B cell (primary cell): Measurements from ENCODE around the gene ASAH2B. TPM values are rescaled to one million over a fixed set of nuclear protein-coding genes. Genes with fewer than 3 reads are reported as not detected.

Experiments used
- ATAC-seq: fragments of 200-7000 bp; cut with Tn5 transposase; one replicate; pipeline ENCODE4 v1.10.0; 2021; ENCODE audit warnings: low read depth, mild to moderate bottlenecking, moderate number of reproducible peaks, moderate library complexity
- CTCF ChIA-PET: fragments of 350-600 bp; sonication (Branson Sonifier 250); formaldehyde crosslinking; loops from one replicate; lab custom pipeline; 2021; ENCODE audit warnings: antibody characterized with exemption, inconsistent platforms; lab: Charles Lee
- POLR2A ChIA-PET: fragments of 350-600 bp; sonication (Branson Sonifier 250); formaldehyde crosslinking; loops from one replicate; lab custom pipeline; 2021; ENCODE audit warnings: antibody characterized with exemption; lab: Charles Lee
- DNase-seq: peaks from one replicate; pipeline ENCODE4 v3.0.0; 2013
- H2AFZ ChIP-seq: 2 replicates; pipeline ENCODE4 v1.6.1; 2012; ENCODE audit warnings: mild to moderate bottlenecking, low read depth, low read length; ENCODE audit not compliant: insufficient read depth, poor library complexity, severe bottlenecking
- H3K27ac ChIP-seq, 2 donors: 1 replicate in 1 of 2; 2 replicates in 1 of 2; pipeline ENCODE4 v1.5.1; 2012 to 2013; ENCODE audit warnings: low read length in 2 of 2, mild to moderate bottlenecking in 2 of 2, moderate library complexity in 1 of 2
- H3K27me3 ChIP-seq, 4 experiments: fragments of 200-600 bp in 1 of 4; sonication (generic) in 1 of 4; replicated peaks in 1 of 4; 1 replicate in 2 of 4; 2 replicates in 2 of 4; pipeline versions ENCODE4 v1.6.1 to v1.7.0; 2013 to 2016; ENCODE audit warnings: low read length in 3 of 4, mild to moderate bottlenecking in 2 of 4, mixed read lengths in 1 of 4, moderate library complexity in 1 of 4; ENCODE audit not compliant: insufficient read depth in 4 of 4, control insufficient read depth in 3 of 4; ENCODE audit errors: control extremely low read depth in 1 of 4
- H3K36me3 ChIP-seq, 2 experiments: replicated peaks in 1 of 2; 1 replicate in 1 of 2; 2 replicates in 1 of 2; pipeline versions ENCODE4 v1.6.1 to v1.7.1; 2013; ENCODE audit warnings: low read length in 1 of 2; ENCODE audit not compliant: insufficient read depth in 2 of 2, control insufficient read depth in 1 of 2; ENCODE audit errors: control extremely low read depth in 1 of 2, extremely low read depth in 1 of 2
- H3K4me1 ChIP-seq, 2 donors: fragments of 200-600 bp in 1 of 2; sonication (generic) in 1 of 2; 1 replicate in 1 of 2; 2 replicates in 1 of 2; pipeline versions ENCODE4 v1.5.1 to v1.6.1; 2013 to 2017; ENCODE audit warnings: low read length in 2 of 2; ENCODE audit not compliant: control insufficient read depth in 2 of 2, insufficient read depth in 2 of 2
- H3K4me2 ChIP-seq: replicated peaks from 2 replicates; pipeline ENCODE3; 2012; ENCODE audit warnings: mild to moderate bottlenecking, low read depth, low read length; ENCODE audit not compliant: poor library complexity, severe bottlenecking
- H3K4me3 ChIP-seq, 5 experiments: fragments of 200-600 bp in 1 of 5; sonication (generic) in 1 of 5; 1 replicate in 3 of 5; 2 replicates in 2 of 5; pipeline versions ENCODE4 v1.5.1 to v1.7.0; 2011 to 2016; ENCODE audit warnings: low read length in 4 of 5, mild to moderate bottlenecking in 4 of 5, low read depth in 2 of 5, control low read depth in 1 of 5, moderate library complexity in 1 of 5; ENCODE audit not compliant: insufficient read depth in 1 of 5; ENCODE audit errors: control extremely low read depth in 1 of 5, extremely low read depth in 1 of 5
- H3K79me2 ChIP-seq: fragments of 200-600 bp; sonication (generic); one replicate; pipeline ENCODE4 v1.6.0; 2016; ENCODE audit warnings: low read length; ENCODE audit not compliant: control insufficient read depth, insufficient read depth
- H3K9ac ChIP-seq: fragments of 200-600 bp; sonication (generic); 2 replicates; pipeline ENCODE4 v1.6.1; 2017; ENCODE audit warnings: mild to moderate bottlenecking, low read length, moderate library complexity
- H3K9me3 ChIP-seq, 3 donors: one replicate each; pipeline versions ENCODE4 v1.6.1 to v1.7.1; 2013; ENCODE audit warnings: low read length in 2 of 3; ENCODE audit not compliant: control insufficient read depth in 2 of 3, insufficient read depth in 1 of 3; ENCODE audit errors: control extremely low read depth in 1 of 3
- H4K20me1 ChIP-seq: 2 replicates; pipeline ENCODE4 v1.6.0; 2012; ENCODE audit warnings: mild to moderate bottlenecking, low read length; ENCODE audit not compliant: insufficient read depth, control insufficient read depth, poor library complexity, severe bottlenecking
- H3K27ac Mint-ChIP-seq: one replicate; pipeline ENCODE4 v1.8.0; 2021; ENCODE audit warnings: mixed read lengths
- H3K27me3 Mint-ChIP-seq: one replicate; pipeline ENCODE4 v1.8.0; 2021; ENCODE audit warnings: mixed read lengths
- H3K4me1 Mint-ChIP-seq: one replicate; pipeline ENCODE4 v1.8.0; 2021; ENCODE audit warnings: mixed read lengths
- H3K4me3 Mint-ChIP-seq: one replicate; pipeline ENCODE4 v1.8.0; 2021; ENCODE audit warnings: mixed read lengths
- H3K9me3 Mint-ChIP-seq: one replicate; pipeline ENCODE4 v1.8.0; 2022; ENCODE audit warnings: mixed read lengths; ENCODE audit not compliant: insufficient read depth
- CTCF ChIP-seq: fragments of 200-600 bp; IDR thresholded peaks from one replicate; pipeline ENCODE4 v1.8.0; 2022; ENCODE audit warnings: antibody characterized with exemption, mild to moderate bottlenecking
- EZH2 ChIP-seq: IDR thresholded peaks from 2 replicates; pipeline ENCODE4 v1.6.1; 2012; ENCODE audit warnings: borderline replicate concordance, low read depth, mild to moderate bottlenecking, moderate library complexity, low read length; ENCODE audit not compliant: insufficient read depth, poor library complexity, severe bottlenecking
- WGBS: methylation state at CpG from one replicate; pipeline ENCODE4 v1.1.5; 2013; ENCODE audit warnings: missing lambda C conversion rate; ENCODE audit not compliant: insufficient coverage; 5-methylcytosine and 5-hydroxymethylcytosine counted together
- intact Hi-C: fragments of 100-400 bp; cut with micrococcal nuclease; formaldehyde crosslinking; loops from one replicate; pipeline ENCODE4 v1.10.0; 2022
- polyA plus RNA-seq: library from polyadenylated mRNA; depleted of rRNA; stranded (reverse); fragments of >200 nt; gene quantifications from 2 replicates; pipeline ENCODE4 v1.2.3, GENCODE V29; 2012
- total RNA-seq, 2 donors: library from RNA; stranded (reverse); fragments of 120-200 nt in 1 of 2; gene quantifications; 1 replicate in 1 of 2; 2 replicates in 1 of 2; pipeline versions ENCODE4 v1.2.3 to v1.2.4, GENCODE V29; 2013 to 2022

ASAH2B gene
- total and polyA plus RNA-seq, 2 donors (not counting 1 experiment from before 2014, with no cell fraction given): 1.0 to 1.1 TPM

GRCh38 chr10:50798297-50798696 lies 58.6 kb downstream of the ASAH2B start:
- DNase-seq (no peak), ATAC-seq (no peak)
- Histone ChIP-seq H2AFZ (no peak overlapping the region), H3K4me2 (no peak overlapping the region), H3K36me3 (no peaks in the 10 kb centered on the region), H3K4me3 (no peak overlapping the region), H4K20me1 (no peaks in the 10 kb centered on the region), H3K27ac (no peak overlapping the region), H3K4me1 (no peaks in the 10 kb centered on the region), H3K79me2 (no peaks in the 10 kb centered on the region), H3K9me3 (no peaks in the 10 kb centered on the region), H3K9ac (no peak overlapping the region), H3K27me3 (peaks cover 0 to 5% (median 0%) of the 10 kb centered on the region in 4 experiments)
- H3K9me3 Mint-ChIP-seq: no peaks in the 10 kb centered on the region
- intact Hi-C loops: no loop called here
- no peaks in the 10 kb centered on the region for H3K4me1 Mint-ChIP-seq
- CTCF ChIA-PET: no interaction called here
- no peak for TF ChIP-seq EZH2
- no peak for TF ChIP-seq CTCF
- H3K27ac Mint-ChIP-seq: no peak overlapping the region
- POLR2A ChIA-PET: no interaction called here
- H3K4me3 Mint-ChIP-seq: no peak overlapping the region
- H3K27me3 Mint-ChIP-seq: peaks cover 35% of the 10 kb centered on the region
- WGBS: no CpG with 5 or more reads among the region's 3 CpGs

- CTCF ChIA-PET: no interaction called here
- Mint-ChIP-seq H3K4me1 (no peaks in the 10 kb centered on the region), H3K27me3 (peaks cover 28% of the 10 kb centered on the region), H3K27ac (no peak overlapping the region), H3K9me3 (no peaks in the 10 kb centered on the region), H3K4me3 (no peak overlapping the region)
- no peaks in the 10 kb centered on the region for H3K9me3 ChIP-seq
- ATAC-seq: no peak
- peaks cover 0 to 5% (median 0%) of the 10 kb centered on the region in 4 experiments for H3K27me3 ChIP-seq
- H3K4me2 ChIP-seq: no peak overlapping the region
- no peak overlapping the region for H2AFZ ChIP-seq
- no peak overlapping the region for H3K4me3 ChIP-seq
- H3K79me2 ChIP-seq: no peaks in the 10 kb centered on the region
- TF ChIP-seq EZH2: no peak
- TF ChIP-seq CTCF: no peak
- H3K36me3 ChIP-seq: no peaks in the 10 kb centered on the region
- H3K27ac ChIP-seq: no peak overlapping the region
- H4K20me1 ChIP-seq: no peaks in the 10 kb centered on the region
- intact Hi-C loops: no loop called here
- DNase-seq: no peak
- POLR2A ChIA-PET: no interaction called here
- H3K9ac ChIP-seq: no peak overlapping the region
- no peaks in the 10 kb centered on the region for H3K4me1 ChIP-seq
- WGBS: no CpG with 5 or more reads among the region's 1 CpG
Observed at GRCh38 chr10:50799595-50799994, 59.9 kb downstream of the ASAH2B start.
